Ammon's horn (tissue), 1 donor: ENCODE results near the gene NPC1.

ENCODE experiments used
- DNase-seq: peaks from one replicate; pipeline ENCODE4 v3.0.0-alpha.2; 2016; ENCODE audit warnings: low spot score

The NPC1 gene

DNA sequence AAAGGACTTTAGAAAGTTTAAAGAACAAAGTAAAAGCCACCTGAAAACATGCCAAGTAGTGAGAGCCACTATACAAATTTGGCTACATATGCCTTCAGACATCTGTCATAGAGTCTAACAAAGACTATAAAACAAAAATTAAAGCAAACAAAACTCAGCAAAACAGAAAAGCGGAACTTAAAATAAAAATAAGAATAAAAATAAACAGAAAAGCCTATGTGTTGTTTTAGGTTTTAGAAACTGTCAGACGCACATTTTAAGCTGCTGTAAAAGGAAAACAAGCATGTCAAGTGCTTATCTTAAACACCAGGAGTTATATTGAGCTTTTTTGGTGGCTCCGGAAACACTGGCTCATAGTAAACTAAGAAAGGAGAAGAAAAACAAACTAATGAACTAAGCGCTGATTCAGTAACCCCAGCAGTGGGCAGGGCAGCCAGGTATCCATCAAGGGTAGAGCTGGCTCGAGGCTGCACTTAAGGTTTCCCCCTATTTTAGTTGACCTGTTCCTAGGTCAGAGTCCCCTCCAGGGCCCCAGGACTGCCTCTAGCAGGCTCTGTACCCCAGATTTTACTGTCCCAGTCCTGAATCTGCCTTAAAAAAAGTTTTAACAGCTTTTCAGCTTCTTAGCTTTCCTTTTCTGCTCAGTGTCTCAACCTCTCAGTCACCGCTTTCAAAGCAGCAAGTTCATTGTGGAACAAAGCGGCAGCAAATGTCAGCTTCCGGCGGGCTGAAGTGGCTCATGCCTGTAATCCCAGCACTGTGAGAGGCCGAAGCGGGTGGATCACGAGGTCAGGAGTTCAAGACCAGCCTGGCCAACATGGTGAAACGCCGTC lies 98.4 kb downstream of the NPC1 start:
- no peak for DNase-seq

DNA sequence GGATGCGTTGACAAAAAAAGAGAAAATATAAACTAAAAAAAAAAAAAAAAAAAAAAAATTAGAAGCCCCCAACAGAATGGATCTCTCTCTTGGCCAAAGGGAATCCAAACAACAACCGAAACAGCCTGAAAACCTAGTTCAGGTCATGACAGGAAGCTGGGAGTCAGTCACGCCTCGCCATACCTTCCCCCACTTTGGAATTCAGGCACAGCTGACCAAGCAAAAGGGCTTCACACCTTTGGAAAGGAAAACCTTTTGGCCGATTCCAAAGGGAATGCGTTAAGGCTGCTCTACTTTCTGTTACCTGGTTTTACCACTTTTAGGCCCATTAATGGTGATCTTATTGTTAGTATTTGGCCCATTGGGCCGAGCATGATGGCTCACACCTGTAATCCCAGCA lies 100.9 kb downstream of the NPC1 start:
- DNase-seq = no peak

DNA sequence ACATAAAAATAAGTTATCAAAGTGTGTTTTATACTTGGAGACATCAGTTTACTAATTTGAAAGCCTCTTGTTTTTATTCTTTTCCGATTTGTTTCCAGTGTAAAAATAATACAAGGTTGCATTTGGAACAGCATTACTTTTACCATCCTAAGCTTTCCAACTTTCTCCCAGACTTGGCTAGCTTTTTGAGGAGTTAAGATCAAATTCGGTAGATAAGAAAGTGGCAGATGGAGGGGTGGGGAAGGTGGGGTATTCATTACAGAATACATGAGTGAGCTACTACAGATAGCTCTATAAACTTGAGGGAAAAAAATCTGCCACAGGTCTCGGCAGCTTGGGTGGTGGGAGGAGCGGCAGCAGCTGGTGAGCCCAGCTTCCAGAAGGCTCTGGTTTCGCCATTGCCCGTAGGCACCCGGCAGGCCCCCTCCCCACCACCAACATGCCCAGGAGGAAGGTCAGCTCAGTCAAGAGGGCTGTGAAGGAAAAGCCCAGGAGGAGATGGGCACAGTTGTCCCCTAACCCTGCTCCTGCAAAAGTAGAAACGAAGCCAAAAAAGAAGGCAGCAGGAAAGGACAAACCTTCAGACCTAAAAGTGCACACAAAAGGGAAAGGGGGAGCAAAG lies 101.6 kb downstream of the NPC1 start:
- DNase-seq = no peak
